ENCODE results near the gene SCGB2B2.
A peak's percentile ranks its signal among the peaks of the same experiment; 100 is the strongest.
"Not testable (repeated sequence)": the region's sequence is repeated elsewhere in the genome, so short reads cannot be mapped to it uniquely, and the experiment has no call there.

SCGB2B2 gene

DNA sequence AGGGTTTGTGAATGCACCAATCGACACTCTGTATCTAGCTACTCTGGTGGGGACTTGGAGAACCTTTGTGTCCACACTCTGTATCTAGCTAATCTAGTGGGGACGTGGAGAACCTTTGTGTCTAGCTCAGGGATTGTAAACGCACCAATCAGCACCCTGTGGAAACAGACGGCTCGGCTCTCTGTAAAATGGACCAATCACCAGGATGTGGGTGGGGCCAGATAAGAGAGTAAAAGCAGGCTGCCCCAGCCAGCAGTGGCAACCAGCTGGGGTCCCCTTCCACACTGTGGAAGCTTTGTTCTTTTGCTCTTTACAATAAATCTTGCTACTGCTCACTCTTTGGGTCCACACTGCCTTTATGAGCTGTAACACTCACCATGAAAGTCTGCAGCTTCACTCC lies 8.3 kb downstream of the SCGB2B2 start:
- DNase-seq (ENCODE audit: low read depth in 3 of 3): not testable (repeated sequence)

DNA sequence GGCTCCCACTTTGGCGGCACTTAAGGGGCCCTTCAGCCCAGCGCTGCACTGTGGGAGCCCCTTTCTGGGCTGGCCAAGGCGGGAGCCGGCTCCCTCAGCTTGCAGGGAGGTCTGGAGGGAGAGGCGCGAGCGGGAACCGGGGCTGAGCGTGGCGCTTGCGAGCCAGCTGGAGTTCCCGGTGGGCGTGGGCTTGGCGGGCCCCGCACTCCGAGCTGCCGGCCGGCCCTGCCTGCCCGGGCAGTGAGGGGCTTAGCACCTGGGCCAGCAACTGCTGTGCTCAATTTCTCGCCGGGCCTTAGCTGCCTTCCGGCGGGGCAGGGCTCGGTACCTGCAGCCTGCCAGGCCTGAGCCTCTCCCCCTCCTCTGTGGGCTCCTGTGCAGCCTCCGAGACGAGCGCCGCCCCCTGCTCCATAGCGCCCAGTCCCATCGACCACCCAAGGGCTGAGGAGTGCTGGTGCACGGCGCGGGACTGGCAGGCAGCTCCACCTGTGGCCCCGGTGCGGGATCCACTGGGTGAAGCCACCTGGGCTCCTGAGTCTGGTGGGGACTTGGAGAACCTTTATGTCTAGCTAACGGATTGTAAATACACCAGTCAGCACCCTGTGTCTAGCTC lies 8.8 kb downstream of the SCGB2B2 start:
- not testable (repeated sequence) for DNase-seq (ENCODE audit: low read depth in 3 of 3)

DNA sequence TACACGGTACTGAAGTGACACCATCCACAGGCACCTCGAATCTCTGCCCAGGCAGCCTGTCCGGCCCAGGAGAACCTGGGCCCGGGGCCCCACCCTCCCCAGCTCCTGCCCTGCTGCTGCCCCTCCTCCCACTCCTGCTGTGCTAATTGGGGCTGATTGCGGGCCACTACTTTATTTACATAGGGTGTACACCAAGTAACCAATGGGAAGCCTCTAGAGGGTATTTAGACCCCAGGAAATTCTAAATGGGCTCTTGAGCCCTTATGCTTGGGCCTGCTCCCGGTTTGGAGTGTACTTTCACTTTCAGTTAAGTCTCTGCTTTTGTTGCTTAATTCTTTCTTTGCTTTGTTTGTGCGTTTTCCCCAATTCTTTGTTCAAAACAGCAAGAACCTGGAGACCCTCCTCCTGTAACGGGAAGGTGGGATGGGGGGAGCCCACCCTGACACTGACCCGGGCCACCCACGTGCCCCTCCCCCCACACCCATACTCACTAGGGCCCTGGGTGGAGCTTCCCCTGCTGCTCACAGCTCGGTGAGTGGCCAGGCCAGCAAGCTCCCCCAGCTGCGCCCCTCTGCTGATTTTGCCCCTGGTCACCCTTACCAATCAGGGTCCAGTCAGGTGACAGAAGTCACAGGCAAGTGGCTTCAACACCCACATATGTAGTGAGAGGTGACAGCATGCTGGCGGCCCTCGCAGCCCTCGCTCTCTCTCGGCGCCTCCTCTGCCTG lies 9.4 kb downstream of the SCGB2B2 start:
- no peak for DNase-seq (ENCODE audit: low read depth in 3 of 3)

DNA sequence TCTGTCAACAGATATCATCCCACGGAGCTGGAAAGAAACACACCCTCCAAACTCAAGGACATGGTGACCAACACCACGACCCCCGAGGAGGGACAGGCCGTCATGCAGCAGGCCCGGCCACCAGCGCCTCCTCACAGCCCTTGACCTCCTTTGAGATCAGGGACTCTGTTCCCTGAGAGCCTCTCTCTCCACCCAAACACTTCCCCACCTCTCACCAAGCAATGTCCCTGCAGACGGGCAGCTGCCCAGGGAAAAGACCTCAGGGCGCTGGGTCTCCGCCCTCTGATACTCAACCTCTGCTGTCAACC lies 10.0 kb downstream of the SCGB2B2 start:
- no peak for DNase-seq (ENCODE audit: low read depth in 3 of 3)

DNA sequence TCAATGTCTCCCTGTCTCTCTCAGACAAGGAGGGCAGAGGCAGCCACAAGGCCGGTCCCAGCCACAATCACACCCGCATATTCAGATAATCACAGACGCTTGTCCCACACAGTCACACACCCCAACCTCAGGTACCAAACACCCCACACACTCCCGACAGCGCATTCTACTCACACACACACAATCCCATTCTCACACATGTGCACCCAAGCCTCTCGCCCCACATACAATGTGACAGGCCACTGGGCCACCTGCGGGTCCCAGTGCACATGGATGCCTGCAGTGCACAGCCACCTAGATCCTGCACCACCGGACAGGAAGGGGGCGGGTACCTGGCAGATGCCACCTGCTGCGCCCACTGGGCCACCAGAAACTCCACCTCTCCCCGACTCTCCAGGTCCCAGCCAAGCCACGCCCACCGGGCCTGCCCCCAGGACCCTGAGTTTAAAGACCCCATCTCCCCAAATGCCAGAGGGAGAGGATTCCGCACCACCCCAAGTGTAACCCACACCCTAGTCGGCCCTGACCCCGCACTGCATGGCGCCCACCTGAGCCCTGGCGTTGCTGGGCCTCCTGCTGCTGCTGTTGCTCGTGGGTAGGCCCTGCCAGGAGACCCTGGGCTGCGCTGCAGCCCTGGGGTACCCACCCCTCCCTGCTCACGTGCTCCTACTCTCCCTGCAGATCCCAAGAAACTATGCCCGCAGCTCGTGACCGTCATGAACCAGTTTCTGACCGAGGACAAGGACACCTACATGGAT lies 10.6 kb downstream of the SCGB2B2 start:
- no peak for DNase-seq (ENCODE audit: low read depth in 3 of 3)

DNA sequence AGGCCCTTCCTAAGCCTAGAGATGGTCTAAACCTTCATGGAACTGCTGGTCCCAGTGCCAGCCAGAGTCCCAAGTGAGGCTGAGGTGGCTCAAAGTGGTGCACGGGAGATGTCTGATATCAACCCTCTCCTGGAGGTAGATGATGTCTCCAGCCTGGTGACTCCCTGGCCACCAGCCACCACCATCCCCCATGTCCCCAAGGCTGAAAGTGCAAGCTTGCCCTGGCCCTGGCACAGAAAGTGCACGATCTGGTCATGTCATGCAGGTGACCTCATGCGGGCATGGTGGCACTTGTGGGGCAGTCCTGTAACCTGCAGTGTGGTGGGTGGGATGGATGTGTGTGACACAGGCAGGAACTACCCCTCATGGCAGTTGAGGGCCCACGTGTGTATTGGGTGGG lies 11.7 kb downstream of the SCGB2B2 start:
- not testable (repeated sequence) for DNase-seq (ENCODE audit: low read depth in 3 of 3)

DNA sequence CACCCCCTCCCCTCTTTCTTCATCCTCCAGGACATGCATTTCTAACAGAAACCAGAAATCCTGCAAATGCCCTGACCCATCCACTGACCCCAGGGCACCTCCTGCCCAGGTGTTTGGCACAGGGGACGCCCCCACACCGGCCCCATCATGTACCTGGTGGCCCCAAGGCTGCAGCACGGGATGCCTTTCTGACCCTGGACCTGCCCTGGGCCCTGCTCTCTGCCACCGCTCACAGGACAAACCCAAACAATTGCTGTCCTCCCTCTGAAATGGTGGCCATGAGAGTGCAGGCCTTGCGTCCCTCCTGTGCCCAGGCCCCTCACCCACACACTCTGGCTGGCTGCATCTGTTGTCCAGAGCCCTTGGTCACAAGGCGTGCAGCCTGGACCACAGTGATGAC lies 12.1 kb downstream of the SCGB2B2 start:
- no peak for DNase-seq (ENCODE audit: low read depth in 3 of 3)

DNA sequence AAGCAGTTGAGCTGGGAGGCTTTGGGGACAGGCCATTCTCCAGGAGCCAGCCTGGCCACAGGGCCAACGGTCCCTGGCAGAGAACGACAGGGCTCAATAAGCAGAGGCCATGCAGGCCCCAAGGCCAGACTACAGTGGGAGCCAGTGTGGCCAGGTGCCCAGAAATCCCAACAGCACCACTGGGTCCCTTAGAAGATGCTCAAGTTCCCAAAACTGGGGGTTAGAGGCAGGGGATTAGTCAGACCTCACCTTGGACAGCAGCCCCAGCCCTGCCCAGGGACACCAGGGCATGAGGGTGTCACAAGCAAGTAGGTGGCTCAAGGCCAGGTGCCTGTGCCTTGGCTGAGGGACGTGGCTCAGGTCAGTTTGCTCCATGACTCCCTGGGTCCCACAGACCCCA lies 12.8 kb downstream of the SCGB2B2 start:
- DNase-seq (ENCODE audit: low read depth in 3 of 3): no peak

DNA sequence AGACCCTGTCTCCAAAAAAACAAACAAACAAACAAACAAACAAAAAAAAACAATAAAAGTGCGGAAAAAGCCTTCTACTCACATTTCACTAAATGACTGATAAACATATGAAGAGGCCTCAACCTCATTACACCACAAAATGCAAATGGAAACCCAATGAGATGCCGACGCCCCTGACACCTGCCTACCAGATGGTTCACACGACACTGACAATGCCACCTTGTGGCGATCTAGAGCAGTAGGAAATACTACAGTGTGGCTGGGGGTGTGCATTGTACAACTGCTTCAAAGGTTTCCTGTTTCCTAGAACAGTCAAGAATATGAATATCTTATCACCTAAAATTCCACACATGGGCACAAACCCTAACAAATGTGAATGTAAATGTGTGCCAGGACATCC lies 14.0 kb downstream of the SCGB2B2 start:
- DNase-seq (ENCODE audit: low read depth in 3 of 3): peak in 1 of 3 donors; percentile 6

DNA sequence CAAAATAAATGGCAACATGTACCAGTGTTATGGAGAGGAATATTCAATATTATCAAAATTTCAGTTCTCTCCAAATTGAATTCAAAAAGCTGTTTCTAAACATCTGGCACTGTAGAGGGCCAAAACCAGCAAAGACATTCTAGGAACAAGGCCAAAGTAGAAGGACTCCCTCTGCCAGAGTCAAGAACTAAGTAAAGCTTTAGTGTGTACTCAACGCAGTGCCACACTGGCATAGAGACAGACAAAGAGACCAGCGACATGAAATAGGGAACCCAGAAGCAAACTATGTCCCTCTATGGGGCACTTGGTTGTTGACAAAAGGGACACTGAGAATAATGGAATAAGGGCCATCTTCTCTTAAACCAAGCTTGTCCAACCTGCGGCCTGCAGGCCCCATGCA lies 15.6 kb downstream of the SCGB2B2 start:
- no peak for DNase-seq (ENCODE audit: low read depth in 3 of 3)

DNA sequence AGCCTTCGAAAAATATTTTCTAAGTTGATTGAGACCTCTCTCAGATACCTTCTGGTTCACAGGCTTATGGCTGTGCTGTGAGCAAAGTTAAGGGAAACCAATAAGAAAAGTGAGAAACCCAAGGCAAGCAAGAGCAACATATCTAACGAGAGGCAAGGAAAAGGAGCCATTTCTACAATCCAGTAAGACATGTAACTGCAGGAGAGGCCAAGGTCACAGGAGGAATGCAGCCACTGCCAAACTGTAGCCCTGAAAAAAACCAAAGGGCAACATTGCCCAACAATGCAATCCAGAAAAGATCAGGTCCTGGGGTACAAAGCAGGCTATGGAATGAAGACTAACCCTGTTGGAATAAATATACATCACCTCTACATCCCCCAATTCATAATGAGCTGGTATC lies 21.3 kb downstream of the SCGB2B2 start:
- DNase-seq (ENCODE audit: low read depth in 3 of 3): no peak

DNA sequence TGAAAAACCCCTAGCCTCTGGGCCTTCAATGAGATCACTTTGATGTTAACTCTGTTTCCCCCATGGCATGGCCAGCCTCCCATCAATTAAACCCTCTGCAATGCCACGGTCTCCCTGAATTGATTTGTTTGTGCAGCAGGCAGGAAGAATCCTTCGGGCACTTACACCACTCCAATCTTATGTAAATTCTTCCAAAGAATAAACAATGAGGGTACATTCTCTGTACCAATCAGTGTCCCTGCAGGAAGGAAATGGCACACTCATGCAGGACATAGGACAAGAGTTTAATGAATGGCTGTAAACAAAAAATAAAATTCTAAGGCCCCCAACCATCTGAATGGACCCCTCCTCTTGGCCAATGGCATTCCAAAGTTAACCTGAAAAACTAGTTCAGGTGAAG lies 22.2 kb downstream of the SCGB2B2 start:
- DNase-seq (ENCODE audit: low read depth in 3 of 3): no peak

DNA sequence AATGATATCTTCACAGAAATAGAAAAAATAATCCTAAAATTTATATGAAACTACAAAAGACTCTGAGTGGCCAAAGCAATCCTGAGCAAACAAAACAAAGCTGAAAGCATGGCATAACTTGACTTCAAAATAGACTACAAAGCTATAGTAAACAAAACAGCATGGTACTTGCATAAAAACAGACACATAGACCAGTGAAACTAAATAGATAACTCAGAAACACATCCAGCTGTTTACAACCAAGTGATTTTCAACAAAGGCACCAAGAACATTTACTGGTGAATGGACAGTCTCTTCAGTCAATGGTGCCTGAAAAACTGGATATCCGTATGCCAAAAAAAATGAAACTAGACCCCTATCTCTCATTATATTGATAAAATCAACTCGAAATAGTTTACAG lies 25.2 kb downstream of the SCGB2B2 start:
- no peak for DNase-seq (ENCODE audit: low read depth in 3 of 3)

DNA sequence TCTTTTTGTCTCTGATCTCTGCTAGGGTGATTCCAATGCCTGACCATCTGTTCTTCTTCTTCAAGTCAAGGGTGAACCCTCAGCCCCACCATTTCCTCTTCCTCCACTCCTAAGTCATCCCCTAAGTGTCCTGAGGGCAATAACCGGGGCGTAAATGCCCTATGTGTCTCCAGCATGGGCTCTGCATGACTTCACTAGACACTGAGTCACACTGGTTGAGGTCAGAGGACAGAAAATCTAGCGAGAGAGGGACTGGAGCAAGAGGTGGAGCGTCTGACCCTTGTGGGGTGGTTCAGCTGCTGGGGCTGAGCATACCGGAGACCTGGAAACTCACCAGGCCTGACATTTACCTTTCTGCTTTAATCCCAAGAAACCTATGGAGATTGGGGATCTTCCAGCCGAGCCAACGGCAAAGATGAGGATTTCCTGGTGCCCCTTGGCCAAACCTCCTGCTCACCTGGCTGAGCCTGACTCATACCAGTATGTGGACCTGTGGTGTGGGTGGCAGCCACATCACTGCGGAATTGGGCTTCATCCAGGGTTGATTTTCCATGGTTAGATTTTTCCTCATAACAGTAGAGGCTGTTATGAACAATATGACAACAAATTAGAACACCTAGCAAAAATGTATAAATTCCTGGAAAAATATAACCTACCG lies 26.9 kb downstream of the SCGB2B2 start:
- DNase-seq (ENCODE audit: low read depth in 3 of 3): no peak

DNA sequence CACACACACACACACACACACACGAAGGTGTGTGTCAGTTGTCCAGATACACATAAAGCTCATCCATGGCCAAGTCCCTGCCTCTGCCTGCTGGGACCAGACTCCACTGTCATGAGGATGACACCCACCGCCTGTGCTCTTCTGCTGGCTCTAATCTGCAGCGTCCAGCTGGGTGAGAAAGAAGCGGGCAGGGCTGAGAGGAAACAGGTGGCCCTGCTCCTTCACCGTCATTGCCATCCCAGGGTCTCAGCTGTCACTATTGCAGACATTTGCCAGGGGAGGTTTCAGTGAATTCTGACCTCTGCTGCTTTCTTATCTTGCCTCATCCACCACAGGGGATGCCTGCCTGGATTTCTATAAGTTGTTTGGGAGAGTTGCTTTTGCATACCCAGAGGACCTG lies 31.4 kb downstream of the SCGB2B2 start:
- DNase-seq (ENCODE audit: low read depth in 3 of 3): no peak

DNA sequence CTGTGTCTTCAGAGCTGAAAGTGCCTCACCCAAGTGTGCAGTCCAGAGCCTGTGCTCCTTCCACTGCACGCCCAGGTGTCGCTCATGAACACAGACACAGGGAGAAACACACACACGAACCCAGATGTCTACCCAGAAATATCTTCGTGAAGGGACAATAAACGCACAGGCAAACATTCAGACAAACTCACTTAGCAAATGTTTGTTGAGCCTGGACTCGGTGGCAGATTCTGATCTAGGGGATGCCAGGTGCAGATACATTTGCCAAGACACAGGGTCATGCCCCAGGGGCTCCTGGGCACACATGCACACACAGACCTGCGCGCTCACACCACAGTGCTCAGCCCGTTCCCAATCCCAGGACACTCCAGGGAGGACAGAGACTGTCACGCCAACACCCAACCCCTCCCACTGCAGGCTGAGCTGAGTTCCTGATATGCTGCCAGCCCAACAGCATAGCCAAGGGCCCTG lies 31.9 kb downstream of the SCGB2B2 start:
- DNase-seq (ENCODE audit: low read depth in 3 of 3): no peak

DNA sequence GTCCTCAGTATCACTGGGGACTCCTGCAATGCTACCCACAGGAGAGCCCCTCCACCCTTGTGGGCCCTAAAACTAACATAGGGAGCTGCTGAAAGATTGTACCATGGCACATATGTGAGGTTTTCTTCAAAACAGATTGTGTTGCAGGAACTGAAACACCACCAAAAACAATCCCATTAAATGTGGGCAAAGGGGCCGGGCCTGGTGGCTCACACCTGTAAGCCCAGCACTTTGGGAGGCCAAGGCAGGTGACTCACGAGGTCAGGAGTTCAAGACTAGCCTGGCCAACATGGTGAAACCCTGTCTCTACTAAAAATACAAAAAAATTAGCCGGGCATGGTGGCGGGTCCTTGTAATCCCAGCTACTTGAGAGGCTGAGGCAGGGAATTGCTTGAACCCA lies 34.7 kb downstream of the SCGB2B2 start:
- DNase-seq (ENCODE audit: low read depth in 3 of 3): no peak

DNA sequence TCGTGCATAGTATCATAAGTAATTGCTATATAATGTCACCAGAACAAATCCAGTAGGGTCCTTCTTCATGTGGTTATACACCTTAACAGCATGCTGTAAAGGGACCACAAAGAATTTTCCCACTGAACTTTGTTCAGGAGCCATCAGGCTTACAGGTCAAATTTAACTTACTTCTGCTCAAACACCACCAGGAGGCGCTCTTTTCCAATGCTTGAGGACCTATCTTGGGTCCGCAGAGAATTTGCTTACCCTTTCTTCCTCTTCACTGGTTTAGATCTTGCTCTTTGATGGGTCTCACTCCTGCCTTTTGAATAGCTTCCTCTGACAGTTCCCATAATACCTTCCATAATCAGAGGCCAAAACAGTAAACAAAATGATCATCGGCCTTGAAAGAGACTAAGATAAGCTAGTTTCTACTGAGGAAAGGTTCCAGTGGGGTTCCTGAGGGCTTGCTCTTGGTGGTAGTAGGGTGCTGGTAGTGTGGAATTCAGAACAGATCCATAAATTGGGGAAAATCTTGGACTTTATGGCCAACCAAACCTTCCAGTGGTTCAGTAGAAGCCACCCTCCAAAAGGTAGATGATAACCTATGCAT lies 37.4 kb downstream of the SCGB2B2 start:
- DNase-seq (ENCODE audit: low read depth in 3 of 3): peak; percentile 36 to 56 (median 38)

DNA sequence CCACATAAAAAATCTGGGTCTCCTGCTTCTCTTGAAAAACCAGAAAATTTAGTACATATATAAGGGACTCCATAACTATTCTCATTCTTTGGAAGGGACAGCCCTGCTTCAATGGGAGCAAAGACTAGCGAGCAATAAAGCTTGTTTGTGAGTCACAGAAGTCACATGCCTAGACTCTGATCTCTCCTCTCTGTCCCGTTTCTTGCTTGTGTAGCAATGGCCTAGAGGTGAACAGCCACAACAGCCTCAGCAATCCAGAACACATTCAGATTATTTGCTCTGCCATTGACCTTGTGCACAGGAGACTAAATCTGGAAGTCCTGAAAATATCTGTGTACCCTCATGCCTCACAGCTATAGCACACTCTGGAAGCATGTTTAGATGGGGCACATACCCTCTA lies 43.2 kb downstream of the SCGB2B2 start:
- DNase-seq (ENCODE audit: low read depth in 3 of 3): no peak
